Measurements from ENCODE around the gene LYZL1.
"Not testable (repeated sequence)": the region's sequence is repeated elsewhere in the genome, so short reads cannot be mapped to it uniquely, and the experiment has no call there.

LYZL1 gene

GRCh38 chr10:29317423-29318021 is 28.7 kb downstream of the LYZL1 start:
- TF ChIP-seq EZH2 (IDR thresholded peaks at IDR 0.05; ENCODE audit: borderline replicate concordance, low read length) (no peak), CTCF (IDR thresholded peaks at IDR 0.05; ENCODE audit: low read length) (no peak)
- no peak overlapping the region for H2AFZ ChIP-seq (ENCODE audit: low read length)
- no peak overlapping the region for H3K4me2 ChIP-seq (ENCODE audit: low read length)
- H3K36me3 ChIP-seq (ENCODE audit: insufficient read depth, low read length) = no peaks in the 10 kb centered on the region
- H4K20me1 ChIP-seq (ENCODE audit: insufficient read depth, low read length) = no peaks in the 10 kb centered on the region
- no peak overlapping the region for H3K4me3 ChIP-seq (ENCODE audit: low read depth, low read length, poor library complexity, severe bottlenecking)
- H3K79me2 ChIP-seq (ENCODE audit: insufficient read depth, low read length) = no peaks in the 10 kb centered on the region
- H3K4me1 ChIP-seq (ENCODE audit: insufficient read depth, low read length, severe bottlenecking) = no peaks in the 10 kb centered on the region
- H3K9ac ChIP-seq (ENCODE audit: low read length) = no peak overlapping the region
- no peak overlapping the region for H3K27ac ChIP-seq (ENCODE audit: low read depth, low read length, poor library complexity, severe bottlenecking)
- H3K9me2 ChIP-seq (ENCODE audit: low read depth, low read length) = no peaks in the 10 kb centered on the region
- H3F3A ChIP-seq (ENCODE audit: insufficient read depth, low read length) = no peaks in the 10 kb centered on the region
- no peaks in the 10 kb centered on the region for H3K27me3 ChIP-seq (ENCODE audit: insufficient read depth, low read length)
- H3K9me3 ChIP-seq (ENCODE audit: low read length) = no peaks in the 10 kb centered on the region

- not testable (repeated sequence) for H3F3A ChIP-seq (ENCODE audit: insufficient read depth, low read length); H3K79me2 ChIP-seq (ENCODE audit: insufficient read depth, low read length); H3K4me3 ChIP-seq (ENCODE audit: low read depth, low read length, poor library complexity, severe bottlenecking); H4K20me1 ChIP-seq (ENCODE audit: insufficient read depth, low read length); H3K9me3 ChIP-seq (ENCODE audit: low read length); H3K36me3 ChIP-seq (ENCODE audit: insufficient read depth, low read length); H3K4me1 ChIP-seq (ENCODE audit: insufficient read depth, low read length, severe bottlenecking); H3K27ac ChIP-seq (ENCODE audit: low read depth, low read length, poor library complexity, severe bottlenecking); H3K27me3 ChIP-seq (ENCODE audit: insufficient read depth, low read length); H2AFZ ChIP-seq (ENCODE audit: low read length); H3K9ac ChIP-seq (ENCODE audit: low read length); H3K4me2 ChIP-seq (ENCODE audit: low read length); H3K9me2 ChIP-seq (ENCODE audit: low read depth, low read length)
Measured at GRCh38 chr10:29318141-29319071, 29.5 kb downstream of the LYZL1 start.

- Histone ChIP-seq H4K20me1 (ENCODE audit: insufficient read depth, low read length) (no peaks in the 10 kb centered on the region), H3K9ac (ENCODE audit: low read length) (no peak overlapping the region), H3K4me2 (ENCODE audit: low read length) (no peak overlapping the region), H3K27me3 (ENCODE audit: insufficient read depth, low read length) (no peaks in the 10 kb centered on the region), H3K4me3 (ENCODE audit: low read depth, low read length, poor library complexity, severe bottlenecking) (no peak overlapping the region), H3K36me3 (ENCODE audit: insufficient read depth, low read length) (no peaks in the 10 kb centered on the region), H3K9me2 (ENCODE audit: low read depth, low read length) (no peaks in the 10 kb centered on the region), H3K27ac (ENCODE audit: low read depth, low read length, poor library complexity, severe bottlenecking) (no peak overlapping the region), H3K9me3 (ENCODE audit: low read length) (no peaks in the 10 kb centered on the region), H3F3A (ENCODE audit: insufficient read depth, low read length) (no peaks in the 10 kb centered on the region), H3K4me1 (ENCODE audit: insufficient read depth, low read length, severe bottlenecking) (no peaks in the 10 kb centered on the region), H3K79me2 (ENCODE audit: insufficient read depth, low read length) (no peaks in the 10 kb centered on the region), H2AFZ (ENCODE audit: low read length) (no peak overlapping the region)
- TF ChIP-seq EZH2 (IDR thresholded peaks at IDR 0.05; ENCODE audit: borderline replicate concordance, low read length) (no peak), CTCF (IDR thresholded peaks at IDR 0.05; ENCODE audit: low read length) (no peak)
Measured at GRCh38 chr10:29319205-29319781, 30.4 kb downstream of the LYZL1 start.

- H3K4me1 ChIP-seq (ENCODE audit: insufficient read depth, low read length, severe bottlenecking); H2AFZ ChIP-seq (ENCODE audit: low read length); H3K27me3 ChIP-seq (ENCODE audit: insufficient read depth, low read length); H3F3A ChIP-seq (ENCODE audit: insufficient read depth, low read length); H3K9me2 ChIP-seq (ENCODE audit: low read depth, low read length); H3K79me2 ChIP-seq (ENCODE audit: insufficient read depth, low read length); H3K27ac ChIP-seq (ENCODE audit: low read depth, low read length, poor library complexity, severe bottlenecking); H3K4me3 ChIP-seq (ENCODE audit: low read depth, low read length, poor library complexity, severe bottlenecking); H3K4me2 ChIP-seq (ENCODE audit: low read length); H3K36me3 ChIP-seq (ENCODE audit: insufficient read depth, low read length); H3K9ac ChIP-seq (ENCODE audit: low read length); H4K20me1 ChIP-seq (ENCODE audit: insufficient read depth, low read length); H3K9me3 ChIP-seq (ENCODE audit: low read length): not testable (repeated sequence)
Measured at GRCh38 chr10:29320680-29321121, 31.8 kb downstream of the LYZL1 start.
